Measurements from ENCODE around the gene DOCK6. TPM values are rescaled to one million over a fixed set of nuclear protein-coding genes. Genes with fewer than 3 reads are reported as not detected.
"Not testable (repeated sequence)": the region's sequence is repeated elsewhere in the genome, so short reads cannot be mapped to it uniquely, and the experiment has no call there.

The DOCK6 gene
- polyA plus RNA-seq, 3 donors: 16.2 to 190 (median 57.8) TPM

DNA sequence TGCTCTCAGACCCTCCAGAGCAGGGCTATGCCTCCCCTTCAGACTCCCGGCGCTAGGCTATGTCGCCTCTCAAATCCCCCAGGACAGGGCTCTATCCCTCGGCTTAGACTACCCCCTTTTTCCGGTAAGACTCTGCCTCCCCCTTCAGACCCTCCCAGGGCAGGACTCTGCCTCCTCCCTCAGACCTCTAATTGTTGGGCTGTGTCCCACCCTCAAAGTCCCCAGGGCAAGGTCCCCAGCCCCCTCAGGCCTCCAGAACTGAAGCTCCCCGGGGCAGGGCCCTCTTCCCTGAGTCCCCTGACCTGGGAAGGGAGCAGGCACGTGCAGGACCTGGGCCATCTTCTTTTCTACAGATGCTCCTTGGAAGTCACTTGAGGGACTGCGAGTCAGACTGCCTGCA, 68.2 kb downstream of the DOCK6 start:
- no peak overlapping the region for H3K27ac ChIP-seq (ENCODE audit: low read depth, low read length)
- 59 to 83% (median 65%) methylated on average over 8 of the region's 8 CpGs for WGBS, 3 donors

DNA sequence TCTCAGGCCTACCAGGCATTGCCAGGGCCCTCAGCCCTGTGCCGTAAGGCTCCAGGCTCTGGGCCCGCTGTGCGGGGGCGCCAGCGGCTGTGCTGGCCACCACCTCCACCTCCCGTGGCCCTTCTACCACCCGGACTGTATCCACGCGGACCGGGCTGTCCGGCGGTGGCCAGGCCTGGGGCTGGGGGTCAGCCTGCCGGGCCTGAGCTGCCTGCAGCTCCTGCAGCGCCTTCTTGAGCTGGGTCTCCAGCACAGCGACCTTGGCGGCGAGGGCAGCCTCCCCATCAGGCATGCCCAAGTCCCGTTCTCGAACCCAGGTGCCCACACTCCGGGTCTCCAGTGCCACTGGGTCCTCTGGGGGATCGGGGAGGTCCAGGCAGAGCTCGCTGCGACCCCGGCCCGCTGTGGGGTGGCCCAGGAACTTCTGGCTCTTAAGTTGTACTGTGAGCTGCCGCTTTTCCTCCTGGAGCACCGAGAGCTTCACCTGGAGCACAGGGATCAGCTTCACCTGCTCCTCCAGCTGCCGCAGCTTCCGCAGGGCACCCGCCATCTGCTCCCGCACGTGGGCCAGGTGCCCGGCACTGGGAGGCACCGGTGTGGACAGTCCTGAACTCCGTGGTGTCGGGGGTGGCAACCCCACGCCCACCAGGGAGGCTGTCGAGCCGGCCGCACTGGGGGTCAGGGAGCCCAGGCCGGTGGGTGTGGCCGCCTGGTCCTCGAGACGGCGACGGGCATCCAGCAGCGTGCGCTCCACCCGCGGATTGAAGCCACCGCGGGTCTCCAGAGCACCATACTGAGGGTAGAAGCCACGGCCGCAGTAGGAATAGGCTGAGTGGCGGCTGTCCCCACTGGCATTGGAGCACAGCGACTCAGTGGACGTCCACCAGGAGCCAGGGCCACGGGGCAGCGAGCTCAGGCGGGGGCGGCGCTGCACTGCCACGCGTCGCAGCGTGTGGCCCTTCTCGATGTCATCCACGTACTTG, 69.1 kb downstream of the DOCK6 start:
- WGBS, 3 donors: 92 to 94% (median 93%) methylated on average over 63 to 68 of the region's 68 CpGs
- H3K27ac ChIP-seq (ENCODE audit: low read depth, low read length): no peak overlapping the region

DNA sequence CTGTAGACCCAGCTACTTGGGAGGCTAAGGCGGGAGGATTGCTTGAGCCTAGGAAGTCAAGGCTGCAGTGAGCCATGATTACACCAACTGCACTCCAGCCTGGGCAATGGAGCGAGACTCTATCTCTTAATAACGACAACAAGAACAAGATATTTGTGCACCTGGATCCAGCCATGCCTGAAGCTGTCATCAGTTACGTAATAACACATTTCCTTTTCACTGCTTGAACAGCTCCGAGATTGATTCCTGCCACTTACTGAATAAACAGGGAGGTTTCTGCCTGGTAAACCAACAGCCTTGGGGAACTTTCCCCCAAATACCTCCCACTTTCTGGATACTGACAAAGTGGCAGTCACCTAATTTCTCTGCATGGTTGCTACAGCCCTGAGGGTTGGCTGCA, 70.4 kb downstream of the DOCK6 start:
- H3K27ac ChIP-seq (ENCODE audit: low read depth, low read length): no peak overlapping the region
- WGBS, 3 donors: 68 to 72% (median 70%) methylated on average over 5 of the region's 5 CpGs

DNA sequence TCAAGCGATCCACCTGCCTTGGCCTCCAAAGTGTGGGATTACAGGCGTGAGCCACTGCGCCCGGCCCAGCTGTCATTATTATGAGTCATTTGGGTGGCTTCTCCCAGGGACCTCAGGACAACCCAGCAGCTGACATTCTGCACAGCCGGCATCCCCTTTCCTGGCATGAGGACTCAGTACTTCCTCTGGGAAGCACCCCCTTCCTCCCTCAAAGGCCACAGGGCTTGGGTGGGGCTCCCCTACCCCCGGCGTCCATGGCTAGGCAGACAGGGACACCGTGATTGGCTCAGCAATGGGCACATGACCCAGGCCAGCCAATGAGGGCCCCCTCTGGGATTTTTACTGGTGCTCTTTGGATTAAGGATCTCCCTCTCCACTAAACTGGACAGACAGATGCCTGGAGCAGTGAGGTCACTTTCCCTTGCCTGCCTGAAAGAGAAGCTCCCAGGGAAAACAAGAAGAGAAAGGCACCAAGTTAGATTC, 71.0 kb downstream of the DOCK6 start:
- H3K27ac ChIP-seq (ENCODE audit: low read depth, low read length): no peak overlapping the region
- 20 to 76% (median 30%) methylated on average over 8 of the region's 8 CpGs for WGBS, 3 donors

DNA sequence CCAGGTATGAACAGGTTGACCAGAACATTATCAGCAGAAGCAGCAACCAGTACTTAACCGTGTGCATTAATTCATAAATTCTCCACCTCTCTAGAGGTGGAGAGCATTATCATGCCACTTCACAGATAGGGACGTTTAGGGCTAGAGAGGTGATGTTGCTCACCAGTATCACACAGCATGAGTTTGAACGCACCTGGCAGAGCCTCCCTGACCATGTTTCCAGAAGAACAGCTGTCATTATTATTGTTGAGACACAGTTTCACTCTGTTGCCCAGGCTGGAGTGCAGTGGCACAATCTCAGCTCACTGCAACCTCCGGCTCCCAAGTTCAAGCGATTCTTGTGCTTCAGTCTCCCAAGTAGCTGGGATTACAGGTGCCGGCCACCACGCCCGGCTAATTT, 71.8 kb downstream of the DOCK6 start:
- H3K27ac ChIP-seq (ENCODE audit: low read depth, low read length): no peak overlapping the region
- WGBS, 3 donors: 86% methylated on average over 8 of the region's 8 CpGs

DNA sequence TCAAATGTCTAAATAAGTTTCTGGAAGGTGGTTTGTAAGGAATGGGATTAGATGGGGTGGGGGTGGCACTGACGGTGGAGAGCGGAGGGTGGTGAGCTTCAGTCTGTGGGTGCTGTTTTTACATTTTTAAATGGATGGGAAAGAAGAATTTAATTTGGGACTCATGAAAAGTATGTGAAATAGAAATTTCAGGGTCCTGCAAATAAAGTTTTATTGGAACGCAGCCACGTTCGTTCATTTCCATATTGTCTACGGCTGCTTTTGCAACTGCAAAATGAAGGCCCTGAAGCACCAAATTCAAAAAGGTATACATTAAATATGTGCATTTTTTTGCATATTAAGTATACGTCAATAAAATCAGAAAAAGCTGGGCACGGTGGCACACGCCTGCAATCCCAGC, 74.9 kb downstream of the DOCK6 start:
- 88 to 95% (median 94%) methylated on average over 9 of the region's 9 CpGs for WGBS, 3 donors
- no peak overlapping the region for H3K27ac ChIP-seq (ENCODE audit: low read depth, low read length)

DNA sequence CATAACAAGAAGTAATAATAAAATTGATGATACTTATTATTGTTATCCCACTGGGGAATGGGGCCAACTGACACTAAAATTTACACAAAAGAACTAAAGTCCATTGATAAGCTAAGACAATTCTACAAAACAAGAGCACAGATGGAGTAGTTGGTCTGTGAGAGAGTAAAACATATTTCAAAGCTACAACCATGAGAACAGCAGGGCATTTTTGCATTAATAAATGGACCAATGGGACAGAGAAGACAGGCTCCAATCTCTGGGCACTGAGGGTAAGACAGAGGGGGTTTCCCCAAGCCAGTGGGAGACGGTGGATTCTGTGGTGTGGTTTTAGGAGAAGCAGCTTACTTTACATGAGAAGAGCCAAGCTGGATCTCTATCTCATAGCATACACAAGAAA, 79.3 kb downstream of the DOCK6 start:
- no peak overlapping the region for H3K27ac ChIP-seq (ENCODE audit: low read depth, low read length)
- WGBS, 3 donors: 70 to 92% (median 78%) methylated on average over 1 of the region's 1 CpG

DNA sequence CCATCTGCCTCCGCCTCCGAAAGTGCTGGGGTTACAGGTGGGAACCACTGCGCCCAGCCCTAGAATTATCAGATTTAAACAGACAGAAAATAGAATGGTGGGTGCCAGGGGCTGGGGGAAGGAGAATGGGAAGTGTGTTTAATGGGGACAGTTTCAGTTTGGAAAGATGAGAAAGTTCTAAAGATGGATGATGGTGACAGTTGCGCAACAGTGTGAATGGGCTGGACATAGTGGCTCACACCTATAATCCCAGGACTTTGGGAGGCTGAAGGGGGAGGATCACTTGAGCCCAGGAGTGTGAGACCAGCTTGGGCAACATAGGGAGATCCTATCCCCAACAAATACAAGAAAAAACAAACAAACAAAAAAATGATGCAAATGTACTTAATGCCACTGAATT, 80.8 kb downstream of the DOCK6 start:
- 88 to 95% (median 88%) methylated on average over 4 of the region's 4 CpGs for WGBS, 3 donors
- no peak overlapping the region for H3K27ac ChIP-seq (ENCODE audit: low read depth, low read length)

DNA sequence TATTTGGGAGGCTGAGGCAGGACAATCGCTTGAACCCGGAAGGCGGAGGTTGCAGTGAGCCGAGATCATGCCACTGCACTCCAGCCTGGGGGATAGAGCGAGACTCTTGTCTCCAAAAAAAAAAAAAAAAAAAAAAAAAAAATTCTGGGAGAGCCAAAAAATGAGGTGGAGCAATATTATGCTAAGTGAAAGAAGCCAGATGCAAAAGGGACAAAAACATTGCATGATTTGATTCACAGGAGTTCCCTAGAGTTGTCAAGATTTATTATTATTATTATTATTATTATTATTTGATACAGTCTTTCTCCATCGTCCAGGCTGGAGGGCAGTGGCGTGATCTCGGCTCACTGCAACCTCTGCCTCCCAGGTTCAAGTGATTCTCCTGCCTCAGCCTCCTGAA, 81.3 kb downstream of the DOCK6 start:
- H3K27ac ChIP-seq (ENCODE audit: low read depth, low read length): not testable (repeated sequence)
- WGBS, 3 donors: 67 to 81% (median 77%) methylated on average over 8 of the region's 8 CpGs

DNA sequence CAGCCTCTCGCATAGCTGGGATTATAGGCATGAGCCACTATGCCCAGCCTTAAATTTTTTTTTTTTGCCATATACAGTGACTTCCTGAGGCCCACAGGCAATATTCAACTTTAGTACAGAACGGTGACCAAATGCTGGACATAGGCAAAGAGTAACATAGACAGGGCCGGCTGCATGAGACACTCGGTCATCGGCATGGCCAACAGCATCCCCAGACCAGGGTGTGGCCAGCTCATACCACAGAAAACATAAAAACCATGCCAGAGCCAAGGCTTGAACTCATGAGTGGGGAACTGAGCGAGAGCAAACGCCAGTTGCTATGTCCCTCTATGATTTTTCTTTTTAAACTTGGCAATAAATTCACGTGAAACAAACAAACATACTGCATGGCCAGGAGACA, 82.0 kb downstream of the DOCK6 start:
- 48 to 69% (median 50%) methylated on average over 8 of the region's 8 CpGs for WGBS, 3 donors
- no peak overlapping the region for H3K27ac ChIP-seq (ENCODE audit: low read depth, low read length)

DNA sequence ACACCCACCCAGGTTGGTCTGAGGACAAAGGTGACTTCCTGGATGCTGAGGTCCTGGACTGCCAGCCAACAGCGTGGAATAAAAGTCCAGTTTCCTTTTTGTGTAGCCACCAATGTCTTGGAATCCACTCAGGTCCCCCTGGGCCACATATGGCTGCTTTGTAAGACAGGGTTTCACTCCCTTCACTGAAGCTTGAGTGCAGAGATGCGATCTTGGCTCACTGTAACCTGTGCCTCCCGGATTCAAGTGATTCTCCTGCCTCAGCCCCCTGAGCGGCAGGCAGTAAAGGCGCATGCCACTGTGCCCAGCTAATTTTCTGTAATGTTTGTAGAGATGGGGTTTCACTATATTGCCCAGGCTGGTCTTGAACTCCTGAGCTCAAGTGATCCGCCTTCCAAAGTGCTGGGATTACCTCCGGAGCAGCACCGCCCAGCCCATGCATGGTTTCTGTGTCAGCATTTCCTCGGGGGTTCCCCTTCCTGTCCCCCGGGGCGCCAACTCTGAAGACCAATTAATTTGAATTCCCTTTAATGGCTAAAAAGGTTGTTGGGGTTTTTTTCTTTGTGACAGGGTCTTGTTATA, 82.5 kb downstream of the DOCK6 start:
- H3K27ac ChIP-seq (ENCODE audit: low read depth, low read length): no peak overlapping the region
- WGBS, 3 donors: 35 to 73% (median 45%) methylated on average over 11 of the region's 11 CpGs

DNA sequence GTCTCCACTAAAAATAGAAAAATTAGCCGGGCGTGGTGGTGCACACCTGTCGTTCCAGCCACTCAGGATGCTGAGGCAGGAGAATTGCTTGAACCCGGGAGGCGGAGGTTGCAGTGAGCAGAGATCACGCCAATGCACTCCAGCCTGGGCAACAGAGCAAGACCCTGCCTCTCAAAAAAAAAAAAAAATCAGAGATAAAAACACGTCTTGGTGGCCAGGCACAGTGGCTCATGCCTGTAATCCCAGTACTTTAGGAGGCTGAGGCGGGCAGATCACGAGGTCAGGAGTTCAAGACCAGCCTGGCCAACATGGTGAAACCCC, 83.2 kb downstream of the DOCK6 start:
- 84 to 97% (median 89%) methylated on average over 9 of the region's 9 CpGs for WGBS, 3 donors
- not testable (repeated sequence) for H3K27ac ChIP-seq (ENCODE audit: low read depth, low read length)

DNA sequence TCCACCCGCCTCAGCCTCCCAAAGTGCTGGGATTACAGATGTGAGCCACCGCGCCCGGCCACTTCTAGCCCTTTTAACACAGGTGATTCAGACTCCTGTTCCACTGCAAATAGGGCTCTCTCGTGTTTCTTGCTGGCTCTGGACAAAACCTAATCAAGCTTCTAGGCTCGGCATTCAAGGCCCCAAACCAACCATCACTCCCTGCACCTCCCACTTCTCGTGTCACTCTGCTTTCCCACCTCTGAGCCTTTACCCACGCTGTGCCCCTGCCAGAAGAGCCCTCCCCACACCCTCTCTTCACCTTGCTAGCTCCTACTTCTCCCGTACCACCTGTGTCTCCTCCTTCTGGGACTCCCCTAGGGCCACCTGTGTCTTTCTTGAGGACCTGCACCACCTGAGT, 84.7 kb downstream of the DOCK6 start:
- 88 to 96% (median 92%) methylated on average over 9 of the region's 9 CpGs for WGBS, 3 donors
- no peak overlapping the region for H3K27ac ChIP-seq (ENCODE audit: low read depth, low read length)

DNA sequence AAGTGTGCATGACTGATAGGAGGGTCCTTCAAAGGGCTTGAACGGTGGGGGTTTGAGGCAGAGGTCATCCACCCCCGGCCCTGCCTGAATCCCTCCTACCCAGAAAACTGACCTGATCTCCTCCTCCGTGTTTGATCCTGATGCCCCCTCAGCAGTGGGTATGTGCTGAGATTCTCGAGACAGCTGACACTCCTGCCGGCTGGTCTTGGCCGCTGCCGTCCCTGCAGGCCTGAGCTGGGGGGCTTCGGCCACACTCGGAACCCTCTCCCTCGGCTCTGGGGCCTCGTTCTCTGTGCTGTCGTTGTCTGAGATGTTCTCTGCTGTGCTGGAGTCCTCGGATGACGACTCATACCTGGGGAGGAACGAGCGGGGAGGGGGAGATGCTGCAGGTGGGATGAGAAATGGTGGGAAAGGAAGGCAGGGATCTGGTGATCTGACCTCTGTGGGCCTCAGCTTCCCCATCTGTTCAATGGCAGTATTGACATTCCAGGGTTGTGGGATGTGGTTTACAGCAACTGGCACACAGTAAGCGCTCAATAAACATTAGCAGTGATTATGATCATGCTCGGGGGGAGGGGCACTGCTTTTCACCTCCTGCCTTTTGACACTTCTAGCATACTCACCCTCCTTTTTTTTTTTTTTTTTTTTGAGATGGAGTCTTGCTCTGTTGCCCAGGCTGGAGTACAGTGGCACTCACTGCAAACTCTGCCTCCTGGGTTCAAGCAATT, 85.7 kb downstream of the DOCK6 start:
- WGBS, 3 donors: 92 to 94% (median 93%) methylated on average over 18 of the region's 18 CpGs
- H3K27ac ChIP-seq (ENCODE audit: low read depth, low read length): no peak overlapping the region

DNA sequence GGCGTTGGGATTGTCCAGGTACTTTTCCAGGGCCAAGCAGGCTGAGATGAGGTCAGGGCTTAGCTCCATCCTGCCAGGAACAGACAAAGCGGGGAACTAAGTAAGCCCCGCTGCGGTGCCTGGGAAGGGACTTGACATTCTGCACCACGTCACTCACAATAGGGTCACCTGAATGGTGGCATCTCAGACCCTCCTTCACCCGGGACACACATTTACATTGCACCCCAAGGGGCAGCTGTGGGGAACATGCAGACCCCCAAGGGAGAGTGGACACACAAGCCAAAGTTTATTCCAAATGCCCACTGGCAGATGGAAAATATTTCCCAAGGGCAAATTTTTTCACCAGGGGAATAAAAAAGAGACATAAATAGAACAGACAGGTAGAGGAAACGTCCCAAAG, 86.4 kb downstream of the DOCK6 start:
- peak overlapping the region; percentile 12 for H3K27ac ChIP-seq (ENCODE audit: low read depth, low read length)
- WGBS, 3 donors: 91 to 95% (median 91%) methylated on average over 7 of the region's 7 CpGs

DNA sequence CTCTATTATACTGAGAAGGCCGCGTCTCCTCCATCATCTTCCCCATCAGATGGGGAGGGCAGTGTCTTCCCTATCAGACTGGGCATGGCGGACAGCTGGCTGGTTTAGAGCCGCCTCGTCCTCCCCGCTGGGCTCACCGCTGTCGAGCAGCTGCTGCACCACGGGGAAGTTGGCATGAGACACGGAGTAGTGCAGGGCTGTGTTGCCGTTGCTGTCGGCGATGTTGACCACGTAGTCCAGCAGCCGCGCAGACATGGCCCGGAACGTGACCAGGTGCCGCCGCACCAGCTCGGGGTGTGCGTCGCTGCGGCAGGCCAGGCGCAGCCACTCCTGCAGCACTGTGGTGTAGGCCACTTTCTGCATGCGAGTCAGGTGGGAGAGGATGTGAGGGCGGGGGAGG, 88.0 kb downstream of the DOCK6 start:
- WGBS, 3 donors: 94 to 96% (median 95%) methylated on average over 27 of the region's 27 CpGs
- no peak overlapping the region for H3K27ac ChIP-seq (ENCODE audit: low read depth, low read length)

DNA sequence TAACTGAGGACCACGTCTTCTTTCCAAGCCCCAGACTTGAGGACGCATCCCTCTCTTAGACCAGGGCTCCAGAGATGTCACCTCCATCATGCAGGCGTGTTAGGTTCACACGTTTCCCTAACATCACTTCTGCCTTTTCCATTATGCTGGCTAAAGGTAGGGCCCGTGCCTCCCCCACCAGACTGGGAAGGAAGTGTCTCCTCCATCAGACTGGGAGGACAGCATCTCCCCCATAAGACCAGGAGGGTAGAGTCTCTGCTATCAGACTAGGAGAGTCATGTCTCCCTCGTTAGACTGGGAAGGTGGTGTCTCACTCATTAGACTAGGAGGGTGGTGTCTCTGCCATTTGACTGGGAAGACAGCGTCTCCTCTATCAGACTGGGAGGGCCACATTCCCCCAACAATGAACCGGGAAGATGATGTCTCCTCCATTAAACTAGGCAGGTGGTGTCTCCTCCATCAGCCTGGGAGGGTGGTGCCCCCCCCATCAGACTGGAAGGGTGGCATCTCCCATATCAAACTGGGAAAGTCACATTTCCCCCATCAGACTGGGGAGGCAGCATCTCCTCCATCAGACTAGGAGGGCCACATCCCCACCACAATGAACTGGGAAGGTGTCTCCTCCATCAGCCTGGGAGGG, 88.7 kb downstream of the DOCK6 start:
- no peak overlapping the region for H3K27ac ChIP-seq (ENCODE audit: low read depth, low read length)
- 81 to 83% (median 81%) methylated on average over 8 of the region's 8 CpGs for WGBS, 3 donors

DNA sequence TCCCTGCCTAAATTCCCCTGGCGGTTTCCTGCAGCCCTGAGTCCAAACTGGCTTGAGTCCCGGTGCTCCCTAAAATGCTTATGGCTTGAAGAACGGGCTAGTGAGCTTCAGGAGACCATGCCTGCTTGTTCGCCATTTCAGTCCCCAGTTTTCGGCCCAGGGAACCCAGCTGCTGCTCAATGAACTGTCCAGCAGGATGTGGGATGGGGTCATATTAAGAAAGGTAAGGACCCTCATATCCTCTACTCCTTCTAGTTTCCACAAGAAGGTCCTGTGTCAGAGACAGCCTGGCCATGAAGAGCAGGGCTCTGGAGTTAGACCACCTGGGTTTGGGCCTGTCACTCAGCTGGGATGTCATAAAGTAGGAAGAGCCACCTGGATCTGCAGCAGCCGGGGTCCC, 89.7 kb downstream of the DOCK6 start:
- H3K27ac ChIP-seq (ENCODE audit: low read depth, low read length): no peak overlapping the region

DNA sequence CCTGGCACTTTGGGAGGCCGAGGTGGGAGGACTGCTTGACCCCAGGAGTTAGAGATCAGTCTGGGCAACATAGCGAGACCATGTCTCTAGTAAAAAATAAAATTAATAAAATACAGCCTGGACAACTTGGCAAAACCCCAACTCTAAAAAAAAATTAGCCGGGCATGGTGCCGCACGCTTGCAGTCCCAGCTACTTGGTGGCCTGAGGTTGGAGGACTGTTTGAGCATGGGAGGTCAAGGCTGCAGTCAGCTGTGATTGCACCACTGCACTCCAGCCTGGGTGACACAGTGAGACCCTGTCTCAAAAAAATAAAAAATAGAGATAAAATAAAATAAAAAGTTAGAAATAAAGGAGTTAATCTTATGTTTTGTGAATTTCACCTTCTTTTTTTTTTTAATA, 91.2 kb downstream of the DOCK6 start:
- WGBS, 3 donors: 73 to 82% (median 79%) methylated on average over 5 of the region's 5 CpGs

More for the DNA sequence above, 89.7 kb downstream of the DOCK6 start:
- WGBS, 3 donors: 69 to 94% (median 80%) methylated on average over 6 of the region's 6 CpGs

More for the DNA sequence above, 91.2 kb downstream of the DOCK6 start:
- no peak overlapping the region for H3K27ac ChIP-seq (ENCODE audit: low read depth, low read length)
